Activated B cell treated with CpG ODN at 0.5 μM for 24 hours (primary cell): Measurements from ENCODE around the gene ELL2. TPM values are rescaled to one million over a fixed set of nuclear protein-coding genes. Genes with fewer than 3 reads are reported as not detected.
"Not testable (repeated sequence)": the region's sequence is repeated elsewhere in the genome, so short reads cannot be mapped to it uniquely, and the experiment has no call there.

Experiments
- ATAC-seq: fragments of 200-7000 bp; cut with Tn5 transposase; one replicate; pipeline ENCODE4 v1.10.0; 2021; ENCODE audit warnings: low read depth, mild to moderate bottlenecking, moderate library complexity
- CTCF ChIA-PET: fragments of 350-600 bp; sonication (Branson Sonifier 250); formaldehyde crosslinking; loops from one replicate; lab custom pipeline; 2021; ENCODE audit warnings: antibody characterized with exemption; lab: Charles Lee
- POLR2A ChIA-PET: fragments of 350-600 bp; sonication (Branson Sonifier 250); formaldehyde crosslinking; loops from one replicate; lab custom pipeline; 2021; ENCODE audit warnings: antibody characterized with exemption; lab: Charles Lee
- DNase-seq: peaks from one replicate; pipeline ENCODE4 v3.0.0; 2022
- H3K27ac Mint-ChIP-seq: one replicate; pipeline ENCODE4 v1.8.0; 2020; ENCODE audit warnings: mixed read lengths
- H3K27me3 Mint-ChIP-seq: one replicate; pipeline ENCODE4 v1.8.0; 2021; ENCODE audit warnings: mixed read lengths
- H3K36me3 Mint-ChIP-seq: one replicate; pipeline ENCODE4 v1.8.0; 2021; ENCODE audit warnings: low read depth, mixed read lengths
- H3K4me1 Mint-ChIP-seq: one replicate; pipeline ENCODE4 v1.8.0; 2021; ENCODE audit warnings: mixed read lengths
- H3K4me3 Mint-ChIP-seq: one replicate; pipeline ENCODE4 v1.8.0; 2020; ENCODE audit warnings: mild to moderate bottlenecking, mixed read lengths
- H3K9me3 Mint-ChIP-seq: one replicate; pipeline ENCODE4 v1.8.0; 2020; ENCODE audit warnings: mixed read lengths
- CTCF ChIP-seq: fragments of 200-600 bp; IDR thresholded peaks from one replicate; pipeline ENCODE4 v1.8.0; 2022; ENCODE audit warnings: antibody characterized with exemption, mild to moderate bottlenecking
- intact Hi-C: fragments of 100-400 bp; cut with micrococcal nuclease; formaldehyde crosslinking; loops from one replicate; pipeline ENCODE4 v1.15.1; 2024
- total RNA-seq: library from RNA; stranded (reverse); gene quantifications from 2 replicates; pipeline ENCODE4 v1.2.3, GENCODE V29; 2022

ELL2 gene
- total RNA-seq, 1 donor from 2014 or later = 56.0 TPM

GRCh38 chr5:95871146-95871806, 90.4 kb downstream of the ELL2 start:
- intact Hi-C loops = no loop called here
- no peak for ATAC-seq
- Mint-ChIP-seq H3K36me3 (no peaks in the 10 kb centered on the region), H3K27me3 (no peaks in the 10 kb centered on the region), H3K27ac (no peak overlapping the region), H3K4me3 (no peak overlapping the region), H3K4me1 (peaks cover 34% of the 10 kb centered on the region), H3K9me3 (no peaks in the 10 kb centered on the region)
- POLR2A ChIA-PET = interaction anchor here (1.4 kb wide), 1 partner anchor 91 kb away, joined by 5 read pairs; the partner anchor contains the start of gene ELL2
- no peak for DNase-seq
- CTCF ChIA-PET = interaction anchor here (1.4 to 1.7 kb wide), 2 partner anchors 9 to 227 kb away, joined by 3 to 4 read pairs; no protein-coding TSS in a partner anchor
- TF ChIP-seq CTCF = no peak

GRCh38 chr5:95870105-95870672, 91.5 kb downstream of the ELL2 start:
- POLR2A ChIA-PET = interaction anchor here (0.8 to 2.6 kb wide), 3 partner anchors 58 to 92 kb away, joined by 5 to 10 read pairs (median 5); partner anchors contain the start of gene ELL2
- no peaks in the 10 kb centered on the region for H3K36me3 Mint-ChIP-seq
- CTCF ChIA-PET = interaction anchor here (1.4 to 3.0 kb wide), 2 partner anchors 11 to 226 kb away, joined by 3 to 15 read pairs; no protein-coding TSS in a partner anchor
- peak overlapping the region; percentile 42 for H3K4me3 Mint-ChIP-seq
- intact Hi-C loops = loop anchor here (1.0 kb wide), 1 partner anchor 91 kb away; the partner anchor contains the start of gene ELL2
- ATAC-seq (peak; percentile 33), DNase-seq (no peak)
- TF ChIP-seq CTCF = no peak
- peak overlapping the region; percentile 76 for H3K27ac Mint-ChIP-seq
- no peaks in the 10 kb centered on the region for H3K9me3 Mint-ChIP-seq
- H3K27me3 Mint-ChIP-seq = no peaks in the 10 kb centered on the region
- H3K4me1 Mint-ChIP-seq = peaks cover 35% of the 10 kb centered on the region

GRCh38 chr5:95869173-95869855, 92.3 kb downstream of the ELL2 start:
- H3K36me3 Mint-ChIP-seq, H3K27me3 Mint-ChIP-seq, H3K9me3 Mint-ChIP-seq, DNase-seq: not testable (repeated sequence)
- peak; percentile 79 for ATAC-seq
- H3K4me3 Mint-ChIP-seq = peak overlapping the region; percentile 46
- POLR2A ChIA-PET = interaction anchor here (0.6 to 2.6 kb wide), 7 partner anchors 34 to 468 kb away, joined by 3 to 10 read pairs (median 5); partner anchors contain the start of genes ELL2 and RFESD
- peaks cover 35% of the 10 kb centered on the region for H3K4me1 Mint-ChIP-seq
- H3K27ac Mint-ChIP-seq = peak overlapping the region; percentile 80
- CTCF ChIA-PET = interaction anchor here (1.3 to 3.0 kb wide), 2 partner anchors 10 to 467 kb away, joined by 5 to 15 read pairs; no protein-coding TSS in a partner anchor
- intact Hi-C loops = loop anchor here (2.0 kb wide), 1 partner anchor 13 kb away; no protein-coding TSS in a partner anchor

- Mint-ChIP-seq H3K4me3 (no peak overlapping the region), H3K4me1 (peaks cover 39% of the 10 kb centered on the region), H3K9me3 (no peaks in the 10 kb centered on the region), H3K27ac (no peak overlapping the region), H3K36me3 (no peaks in the 10 kb centered on the region), H3K27me3 (no peaks in the 10 kb centered on the region)
- DNase-seq (no peak), ATAC-seq (no peak)
- POLR2A ChIA-PET = interaction anchor here (1.2 to 2.6 kb wide), 2 partner anchors 60 to 221 kb away, joined by 5 to 10 read pairs; partner anchors contain the start of gene RFESD
- intact Hi-C loops = loop anchor here (1.0 to 2.0 kb wide), 2 partner anchors 9 to 15 kb away; no protein-coding TSS in a partner anchor
- no peak for TF ChIP-seq CTCF
- CTCF ChIA-PET = interaction anchor here (1.3 to 3.0 kb wide), 2 partner anchors 9 to 468 kb away, joined by 5 to 15 read pairs; no protein-coding TSS in a partner anchor
Measured at GRCh38 chr5:95868136-95868535, 93.5 kb downstream of the ELL2 start.

- no peak overlapping the region for H3K27ac Mint-ChIP-seq
- H3K9me3 Mint-ChIP-seq = no peaks in the 10 kb centered on the region
- no peak for TF ChIP-seq CTCF
- no peak for DNase-seq
- peaks cover 5% of the 10 kb centered on the region for H3K27me3 Mint-ChIP-seq
- no peaks in the 10 kb centered on the region for H3K36me3 Mint-ChIP-seq
- intact Hi-C loops = no loop called here
- ChIA-PET POLR2A (no interaction called here), CTCF (no interaction called here)
- no peak overlapping the region for H3K4me3 Mint-ChIP-seq
- ATAC-seq = no peak
- H3K4me1 Mint-ChIP-seq = peaks cover 49% of the 10 kb centered on the region
Measured at GRCh38 chr5:95866435-95867040, 95.1 kb downstream of the ELL2 start.
